Activated naive CD4-positive, alpha-beta T cell treated with anti-CD3 and anti-CD28 coated beads, Interleukin-2, amount 50 U/mL, for 24 hours (primary cell): ENCODE measurements around the gene DLD.
"Not testable (repeated sequence)": the region's sequence is repeated elsewhere in the genome, so short reads cannot be mapped to it uniquely, and the experiment has no call there.

ENCODE experiments used
- H3K27ac Mint-ChIP-seq: one replicate; pipeline ENCODE4 v1.8.0; 2021; ENCODE audit warnings: mild to moderate bottlenecking, mixed read lengths
- H3K27me3 Mint-ChIP-seq: one replicate; pipeline ENCODE4 v1.8.0; 2021; ENCODE audit warnings: mixed read lengths
- H3K36me3 Mint-ChIP-seq: one replicate; pipeline ENCODE4 v1.8.0; 2021; ENCODE audit warnings: mixed read lengths
- H3K4me1 Mint-ChIP-seq: one replicate; pipeline ENCODE4 v1.8.0; 2021; ENCODE audit warnings: mixed read lengths
- H3K4me3 Mint-ChIP-seq: one replicate; pipeline ENCODE4 v1.8.0; 2021; ENCODE audit warnings: mild to moderate bottlenecking, mixed read lengths
- H3K9me3 Mint-ChIP-seq: one replicate; pipeline ENCODE4 v1.8.0; 2021; ENCODE audit warnings: mixed read lengths

The DLD gene

DNA sequence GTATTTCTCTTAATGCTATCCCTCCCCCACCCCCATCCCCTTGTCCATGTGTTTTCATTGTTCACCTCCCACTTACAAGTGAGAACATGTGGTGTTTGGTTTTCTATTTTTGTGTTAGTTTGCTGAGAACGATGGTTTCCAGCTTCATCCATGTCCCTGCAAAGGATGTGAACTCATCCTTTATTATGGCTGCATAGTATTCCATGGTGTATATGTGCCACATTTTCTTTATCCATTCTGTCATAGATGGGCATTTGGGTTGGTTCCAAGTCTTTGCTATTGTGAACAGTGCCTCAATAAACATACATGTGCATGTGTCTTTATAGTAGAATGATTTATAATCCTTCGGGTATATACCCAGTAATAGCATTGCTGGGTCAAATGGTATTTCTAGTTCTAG is 30.8 kb downstream of the DLD start:
- Mint-ChIP-seq H3K4me1 (peaks cover 61% of the 10 kb centered on the region), H3K36me3 (peaks cover 32% of the 10 kb centered on the region)
- H3K27ac Mint-ChIP-seq, H3K4me3 Mint-ChIP-seq, H3K27me3 Mint-ChIP-seq, H3K9me3 Mint-ChIP-seq: not testable (repeated sequence)

DNA sequence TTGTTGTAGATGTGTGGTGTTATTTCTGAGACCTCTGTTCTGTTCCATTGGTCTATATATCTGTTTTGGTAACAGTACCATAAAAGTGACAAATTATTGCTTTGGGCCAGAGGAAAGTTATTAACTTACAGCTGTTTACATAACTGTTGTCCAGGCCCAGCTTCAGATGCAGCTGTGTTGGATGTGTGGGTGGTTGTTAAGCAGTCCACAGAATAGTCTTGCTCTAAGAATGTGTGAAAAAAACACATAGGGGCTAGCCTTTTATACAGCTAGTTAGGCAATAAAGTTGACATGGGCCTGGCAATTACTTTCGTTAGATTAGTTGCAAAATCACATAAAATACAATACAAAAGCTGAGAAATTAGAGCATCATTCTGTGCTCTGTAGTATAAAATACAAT is 31.9 kb downstream of the DLD start:
- Mint-ChIP-seq H3K4me3 (no peak overlapping the region), H3K9me3 (no peaks in the 10 kb centered on the region), H3K36me3 (peaks cover 36% of the 10 kb centered on the region), H3K27me3 (no peaks in the 10 kb centered on the region), H3K4me1 (peaks cover 61% of the 10 kb centered on the region), H3K27ac (no peak overlapping the region)

DNA sequence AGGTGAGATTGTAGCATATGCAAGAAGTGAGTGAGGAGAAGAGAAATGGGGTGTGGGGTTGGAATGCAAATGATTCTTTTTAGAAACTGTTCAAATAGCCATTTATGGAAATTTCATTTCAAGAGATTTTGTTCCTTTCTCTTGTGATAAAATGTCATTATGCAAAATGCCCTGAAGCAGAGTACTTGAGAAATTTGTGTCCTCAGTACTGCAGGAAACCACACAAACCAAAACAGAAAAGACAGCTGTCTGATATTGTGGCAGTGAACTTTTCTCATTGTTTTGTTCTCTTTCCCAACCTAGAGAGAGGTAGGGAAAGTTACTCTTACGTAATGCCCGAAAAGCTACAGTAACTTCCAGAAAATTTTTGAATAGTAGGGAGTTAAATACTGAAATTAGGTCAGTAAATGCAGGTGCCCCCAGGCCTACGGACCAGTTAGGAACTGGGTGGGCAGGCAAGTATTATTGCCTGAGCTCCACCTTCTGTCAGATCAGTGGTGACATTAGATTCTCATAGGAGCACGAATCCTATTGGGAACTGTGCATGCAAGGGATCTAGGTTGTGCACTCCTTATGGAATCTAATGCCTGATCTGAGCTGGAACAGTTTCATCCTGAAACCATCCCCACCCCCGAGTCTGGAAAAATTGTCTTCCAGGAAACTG is 34.0 kb downstream of the DLD start:
- H3K36me3 Mint-ChIP-seq: peaks cover 33% of the 10 kb centered on the region
- H3K9me3 Mint-ChIP-seq: no peaks in the 10 kb centered on the region
- H3K4me1 Mint-ChIP-seq: peaks cover 53% of the 10 kb centered on the region
- peak overlapping the region; percentile 76 for H3K27ac Mint-ChIP-seq
- peak overlapping the region; percentile 54 for H3K4me3 Mint-ChIP-seq
- no peaks in the 10 kb centered on the region for H3K27me3 Mint-ChIP-seq

DNA sequence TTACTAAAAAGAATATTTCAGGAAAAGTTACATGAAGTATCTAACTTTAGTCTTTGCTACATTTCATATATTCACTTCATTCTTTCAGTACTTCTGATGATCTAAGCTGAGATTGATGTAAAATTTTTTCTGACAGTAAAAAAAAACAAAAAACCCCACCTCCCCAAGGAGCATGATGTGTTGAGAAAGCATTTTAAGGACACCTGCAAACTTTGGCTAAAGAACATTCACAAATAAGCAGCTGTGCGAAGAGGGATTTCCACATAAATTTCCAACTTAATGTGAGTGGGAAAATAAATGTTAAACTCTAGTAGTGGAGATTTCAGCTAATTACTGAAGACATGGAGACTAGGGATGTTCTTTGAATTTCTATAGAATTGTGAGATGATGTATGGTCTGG is 35.5 kb downstream of the DLD start:
- H3K4me1 Mint-ChIP-seq: peaks cover 44% of the 10 kb centered on the region

DNA sequence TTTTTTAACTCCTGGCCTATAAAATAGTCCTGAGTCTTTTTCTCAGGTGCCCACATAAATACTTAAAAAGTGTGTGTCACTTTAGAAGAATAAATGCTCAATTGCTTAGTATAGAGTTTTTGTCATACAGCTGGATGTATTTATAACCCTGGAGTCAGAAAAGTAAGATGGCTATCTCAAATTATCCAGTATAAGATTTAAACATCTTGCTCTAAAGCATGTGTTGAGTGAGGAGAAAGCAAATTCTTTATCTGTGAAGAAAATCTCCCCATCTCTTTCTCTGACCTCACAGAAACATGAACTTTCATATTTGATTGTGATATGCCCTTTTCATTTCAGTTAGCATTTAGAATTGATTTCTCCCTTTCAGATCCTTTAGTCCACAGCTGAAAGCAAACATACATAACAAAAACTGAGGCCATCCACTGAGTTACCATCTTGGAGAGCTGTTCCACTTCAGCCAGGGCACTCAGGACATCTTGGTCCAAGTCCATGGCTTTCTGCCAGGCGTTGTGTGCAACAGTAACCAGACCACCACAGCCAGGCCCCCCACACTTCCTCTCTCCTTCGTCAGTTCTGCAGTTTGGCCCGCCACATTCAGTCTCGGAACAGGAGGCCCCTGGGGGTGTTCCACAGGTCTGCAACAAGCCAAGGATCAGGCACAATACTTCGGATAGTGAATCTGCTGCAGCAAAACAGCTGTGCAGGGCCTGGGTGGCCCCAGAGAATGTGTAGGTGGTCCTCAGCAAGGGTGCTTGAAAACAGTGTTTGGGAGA is 40.9 kb downstream of the DLD start:
- H3K4me1 Mint-ChIP-seq: peaks cover 16% of the 10 kb centered on the region
- no peaks in the 10 kb centered on the region for H3K27me3 Mint-ChIP-seq
- H3K9me3 Mint-ChIP-seq: no peaks in the 10 kb centered on the region
- peaks cover 13% of the 10 kb centered on the region for H3K36me3 Mint-ChIP-seq
- H3K27ac Mint-ChIP-seq: no peak overlapping the region
- H3K4me3 Mint-ChIP-seq: no peak overlapping the region

More for the DNA sequence above, 35.5 kb downstream of the DLD start:
- H3K27me3 Mint-ChIP-seq: no peaks in the 10 kb centered on the region
- H3K27ac Mint-ChIP-seq: peak overlapping the region; percentile 4
- no peaks in the 10 kb centered on the region for H3K9me3 Mint-ChIP-seq
- peaks cover 30% of the 10 kb centered on the region for H3K36me3 Mint-ChIP-seq
- H3K4me3 Mint-ChIP-seq: no peak overlapping the region

DNA sequence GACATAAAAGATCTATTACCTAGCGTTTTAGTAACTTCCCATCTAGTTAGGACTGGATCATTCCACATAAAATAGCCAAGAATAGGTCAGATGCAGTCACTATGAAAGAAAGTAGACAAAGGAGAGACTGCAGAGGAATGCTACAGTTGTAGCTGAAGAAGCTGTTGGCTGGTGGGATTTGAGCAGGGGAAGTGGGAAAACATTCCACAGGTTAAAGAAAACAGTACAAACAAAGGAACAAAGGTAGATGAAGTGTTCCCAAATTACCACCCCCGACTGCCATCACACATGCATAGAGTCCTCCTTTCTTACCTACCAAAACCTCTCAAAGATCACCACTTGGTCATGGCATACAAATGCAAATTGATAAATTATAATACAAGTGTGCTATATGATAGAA is 41.8 kb downstream of the DLD start:
- Mint-ChIP-seq H3K4me3 (no peak overlapping the region), H3K4me1 (peaks cover 16% of the 10 kb centered on the region)

DNA sequence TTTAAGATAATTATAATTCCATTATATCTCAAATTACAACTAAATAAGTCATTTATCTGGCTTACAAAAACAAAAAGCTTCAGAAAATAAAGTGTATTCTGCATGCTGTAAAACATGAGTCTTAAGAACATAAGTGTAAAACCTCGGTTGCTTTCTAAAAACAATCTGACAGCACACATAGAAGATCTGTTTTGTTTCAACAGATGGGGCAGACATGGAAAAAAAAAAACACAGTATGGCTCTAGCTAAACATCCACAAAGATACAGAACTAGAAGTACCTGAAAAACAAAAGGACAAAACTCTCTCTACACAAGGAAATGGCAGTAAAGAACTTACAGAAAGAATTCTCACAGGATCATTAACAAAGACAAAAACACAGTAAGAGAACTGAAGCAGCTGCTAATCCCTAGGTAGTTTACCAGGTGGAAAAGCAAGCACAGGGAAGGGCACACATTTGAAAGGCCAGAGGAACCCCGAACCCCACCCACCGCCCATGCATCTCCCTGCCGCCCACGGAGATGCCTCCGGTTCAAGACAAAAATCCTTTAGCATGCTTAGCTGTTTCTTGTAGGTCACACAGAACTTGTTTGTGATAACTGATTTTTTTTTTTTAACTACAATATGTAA is 42.5 kb downstream of the DLD start:
- Mint-ChIP-seq H3K4me3 (no peak overlapping the region), H3K27ac (no peak overlapping the region), H3K36me3 (peaks cover 10% of the 10 kb centered on the region), H3K27me3 (no peaks in the 10 kb centered on the region), H3K4me1 (peaks cover 16% of the 10 kb centered on the region), H3K9me3 (no peaks in the 10 kb centered on the region)

More for the DNA sequence above, 41.8 kb downstream of the DLD start:
- no peaks in the 10 kb centered on the region for H3K27me3 Mint-ChIP-seq
- no peak overlapping the region for H3K27ac Mint-ChIP-seq
- no peaks in the 10 kb centered on the region for H3K9me3 Mint-ChIP-seq
- peaks cover 10% of the 10 kb centered on the region for H3K36me3 Mint-ChIP-seq

DNA sequence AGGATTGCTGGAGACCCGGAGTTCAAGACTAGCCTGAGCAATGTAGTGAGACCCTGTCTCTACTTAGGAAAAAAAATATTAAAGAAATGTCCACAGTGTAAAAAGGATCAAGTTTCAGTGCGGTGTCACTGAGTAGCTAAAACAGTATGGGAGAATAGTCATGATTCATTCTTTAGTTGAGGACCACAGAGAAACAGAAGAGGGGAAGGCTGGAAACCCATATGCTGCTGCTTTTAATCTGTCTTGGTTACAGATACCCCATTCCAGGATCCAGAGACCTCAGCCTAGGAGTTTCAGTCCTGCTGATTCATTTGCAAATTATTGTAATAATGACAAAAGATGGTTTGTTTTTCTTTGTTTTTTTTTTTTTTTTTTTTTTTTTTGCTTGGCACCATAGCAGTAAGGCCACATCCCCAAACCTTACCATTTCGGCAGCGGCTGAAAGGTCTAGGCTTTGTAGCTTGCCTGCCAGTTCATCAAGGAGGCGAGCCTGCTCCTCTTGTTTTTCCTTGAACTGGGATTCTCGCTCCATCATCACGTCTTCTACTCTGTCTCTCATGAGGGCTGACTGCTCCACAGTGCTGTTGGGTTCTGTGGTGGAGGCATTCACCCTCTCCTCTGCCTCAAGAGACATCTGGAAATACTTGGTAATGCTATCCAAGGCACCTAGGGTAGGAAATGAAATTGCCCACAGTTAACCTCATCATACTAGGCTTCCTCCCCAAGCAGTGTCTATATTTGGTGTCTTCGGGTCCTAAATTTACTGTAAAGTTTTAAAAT is 44.2 kb downstream of the DLD start:
- H3K27me3 Mint-ChIP-seq: no peaks in the 10 kb centered on the region
- H3K27ac Mint-ChIP-seq: peak overlapping the region; percentile 30
- no peak overlapping the region for H3K4me3 Mint-ChIP-seq
- H3K9me3 Mint-ChIP-seq: no peaks in the 10 kb centered on the region
- H3K4me1 Mint-ChIP-seq: peaks cover 16% of the 10 kb centered on the region
- H3K36me3 Mint-ChIP-seq: peaks cover 3% of the 10 kb centered on the region

DNA sequence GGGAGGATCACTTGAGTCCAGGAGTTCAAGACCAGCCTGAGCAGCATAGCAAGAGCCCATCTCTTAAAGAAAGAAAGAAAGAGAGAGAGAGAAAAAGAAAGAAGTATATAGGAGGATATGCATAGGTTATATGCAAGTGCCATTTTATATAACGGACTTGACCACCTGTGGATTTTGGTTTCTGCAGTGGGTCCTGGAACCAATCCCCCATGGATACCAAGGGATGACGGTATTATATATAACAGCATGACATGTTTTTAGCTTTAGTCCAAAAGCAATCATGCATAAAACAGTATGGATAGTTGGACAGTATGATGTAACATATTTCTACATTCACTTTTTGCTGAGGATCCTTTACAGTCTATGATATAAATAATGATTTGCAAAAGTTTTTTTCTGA is 45.3 kb downstream of the DLD start:
- no peaks in the 10 kb centered on the region for H3K27me3 Mint-ChIP-seq
- peaks cover 4% of the 10 kb centered on the region for H3K36me3 Mint-ChIP-seq
- H3K27ac Mint-ChIP-seq: no peak overlapping the region
- H3K4me3 Mint-ChIP-seq: no peak overlapping the region
- H3K4me1 Mint-ChIP-seq: peaks cover 16% of the 10 kb centered on the region
- no peaks in the 10 kb centered on the region for H3K9me3 Mint-ChIP-seq

DNA sequence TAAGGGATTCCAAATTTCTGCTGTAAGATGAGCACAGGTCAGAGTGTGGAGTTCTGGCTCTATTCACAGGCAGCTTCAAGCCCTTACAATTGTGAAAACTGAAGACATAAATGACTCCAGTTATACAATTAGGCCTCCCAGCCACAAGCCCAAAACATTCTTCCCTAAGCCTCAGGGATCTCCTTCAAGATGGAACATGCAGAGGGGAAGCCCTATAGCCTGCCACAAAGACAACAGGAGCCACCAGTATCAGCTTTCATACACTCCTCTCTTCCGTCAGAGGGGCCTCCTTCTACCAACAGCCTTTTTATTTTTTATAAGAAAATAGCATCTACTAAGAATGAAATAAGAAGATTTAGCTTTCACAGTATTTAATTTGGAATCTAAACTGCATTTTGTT is 46.5 kb downstream of the DLD start:
- Mint-ChIP-seq H3K9me3 (no peaks in the 10 kb centered on the region), H3K27ac (no peak overlapping the region), H3K4me1 (peaks cover 14% of the 10 kb centered on the region), H3K27me3 (no peaks in the 10 kb centered on the region), H3K4me3 (no peak overlapping the region), H3K36me3 (peaks cover 3% of the 10 kb centered on the region)

DNA sequence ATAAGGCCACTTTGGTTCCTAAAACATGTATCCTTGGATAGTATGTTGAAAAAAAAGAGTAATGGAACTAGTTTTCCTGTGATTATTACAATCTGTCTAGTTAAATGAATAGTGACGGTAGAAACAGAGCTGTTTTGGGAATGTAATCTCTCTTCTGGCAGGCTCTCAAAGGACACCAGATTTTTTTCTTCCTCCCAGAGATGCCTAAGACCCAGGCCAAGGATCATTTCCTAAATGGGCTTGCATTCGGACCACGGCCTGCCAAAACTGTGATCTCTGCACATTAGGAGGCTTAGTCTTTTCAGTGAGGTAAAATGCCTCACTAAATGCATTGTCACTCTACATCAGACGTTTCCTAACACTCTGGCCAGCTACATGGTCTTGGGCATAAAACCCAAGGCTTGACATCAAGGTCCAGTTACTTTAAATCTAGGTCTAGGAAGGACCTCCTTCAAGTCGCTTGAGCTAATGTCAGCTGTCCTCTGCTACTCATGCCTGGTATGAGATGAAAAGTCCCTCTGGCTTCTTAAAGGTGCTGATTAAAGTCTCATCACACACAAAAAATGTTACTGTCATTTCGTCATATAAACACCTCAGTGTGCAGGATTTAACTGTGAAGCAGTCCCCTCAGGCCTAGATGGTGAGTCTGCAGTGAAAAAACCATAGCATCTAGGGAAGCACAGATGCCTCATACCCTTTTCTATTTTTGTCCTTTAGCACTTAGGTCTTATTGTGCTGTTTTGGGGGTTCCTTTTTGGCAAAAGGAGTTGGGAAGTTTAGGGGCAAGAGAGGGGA is 47.7 kb downstream of the DLD start:
- no peak overlapping the region for H3K27ac Mint-ChIP-seq

DNA sequence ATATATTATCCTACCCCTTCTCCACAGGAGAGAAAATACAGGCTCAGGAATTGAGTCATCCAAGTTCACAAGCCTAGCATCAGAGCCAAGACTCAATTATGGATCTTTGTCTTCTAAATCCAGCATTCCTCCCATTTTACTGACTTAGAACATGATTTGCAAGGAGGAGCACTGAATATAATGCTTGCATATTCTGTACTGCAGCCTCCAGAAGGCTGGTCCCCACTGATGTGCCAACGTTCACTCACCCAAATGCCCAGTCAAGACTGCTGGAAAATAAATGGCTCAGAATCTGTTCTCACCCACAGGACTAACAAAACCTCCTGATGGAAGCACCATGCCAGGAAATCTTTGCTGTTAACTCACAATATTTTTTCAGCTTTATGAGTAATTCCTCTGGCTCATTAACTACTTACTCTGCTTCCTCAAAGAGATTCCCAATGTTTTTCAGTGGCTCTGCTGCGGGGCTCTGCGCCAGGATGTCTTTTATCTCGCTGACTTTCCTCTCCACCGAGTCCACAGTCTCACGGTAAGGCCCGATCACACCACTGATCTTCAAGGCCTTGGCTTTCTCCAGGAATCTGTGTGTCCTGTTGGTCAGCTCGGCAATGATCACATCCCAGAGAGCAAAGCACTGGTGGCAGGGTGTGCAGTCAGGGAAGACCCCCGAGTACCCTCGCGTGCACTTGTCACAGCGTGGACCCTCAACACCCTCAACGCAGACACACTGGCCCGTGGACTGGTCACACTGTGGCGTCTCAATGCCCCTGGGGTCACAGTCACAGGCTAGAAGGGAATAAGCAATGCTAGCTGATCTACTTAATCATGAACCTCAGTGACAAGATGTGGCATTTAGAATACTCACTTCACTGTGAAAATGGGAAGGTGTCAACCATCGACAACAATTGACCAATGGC is 48.8 kb downstream of the DLD start:
- H3K9me3 Mint-ChIP-seq: no peaks in the 10 kb centered on the region
- no peaks in the 10 kb centered on the region for H3K27me3 Mint-ChIP-seq
- no peak overlapping the region for H3K4me3 Mint-ChIP-seq
- H3K4me1 Mint-ChIP-seq: no peaks in the 10 kb centered on the region
- peaks cover 3% of the 10 kb centered on the region for H3K36me3 Mint-ChIP-seq
- no peak overlapping the region for H3K27ac Mint-ChIP-seq

More for the DNA sequence above, 47.7 kb downstream of the DLD start:
- Mint-ChIP-seq H3K27me3 (no peaks in the 10 kb centered on the region), H3K9me3 (no peaks in the 10 kb centered on the region), H3K36me3 (peaks cover 3% of the 10 kb centered on the region), H3K4me3 (no peak overlapping the region), H3K4me1 (peaks cover 3% of the 10 kb centered on the region)

DNA sequence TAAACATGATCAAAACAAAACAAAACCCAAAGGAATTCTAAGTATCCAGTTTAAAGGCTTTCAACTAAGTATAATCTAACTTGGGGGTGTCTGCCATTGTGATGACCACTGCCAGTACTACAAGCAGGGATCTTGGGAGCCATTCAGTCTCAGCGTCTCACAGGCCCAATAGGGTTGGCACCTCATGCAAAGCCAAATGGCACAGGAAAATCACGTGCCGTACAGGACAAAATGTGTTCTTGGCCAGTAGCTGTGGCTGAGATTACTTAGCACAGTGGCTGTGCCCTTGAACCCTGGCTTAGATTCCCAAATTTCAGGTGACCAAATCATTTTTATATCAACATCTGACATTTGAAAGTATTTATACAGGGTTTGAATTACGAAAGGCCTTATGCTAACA is 50.0 kb downstream of the DLD start:
- Mint-ChIP-seq H3K27me3 (no peaks in the 10 kb centered on the region), H3K36me3 (peaks cover 3% of the 10 kb centered on the region)

DNA sequence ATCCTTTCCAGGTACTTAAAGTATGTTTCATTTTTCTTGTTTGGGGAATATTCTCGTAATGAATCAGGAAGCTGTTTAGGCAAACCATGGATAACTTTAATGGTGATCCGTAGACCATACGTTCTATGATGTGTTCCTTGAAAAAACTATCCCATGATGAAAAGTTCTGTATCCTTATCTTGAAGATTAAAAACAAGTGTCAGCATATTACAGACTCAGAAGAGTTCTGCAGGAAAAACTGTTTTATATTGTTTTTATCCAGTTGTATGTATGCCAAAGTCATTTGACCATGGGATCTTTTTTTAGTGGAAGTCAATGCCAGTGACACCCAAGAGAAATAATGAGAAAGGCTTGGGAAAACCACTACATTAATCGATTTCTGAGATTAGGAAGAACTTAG is 52.0 kb downstream of the DLD start:
- no peaks in the 10 kb centered on the region for H3K9me3 Mint-ChIP-seq
- no peak overlapping the region for H3K4me3 Mint-ChIP-seq

More for the DNA sequence above, 50.0 kb downstream of the DLD start:
- Mint-ChIP-seq H3K4me1 (no peaks in the 10 kb centered on the region), H3K27ac (no peak overlapping the region), H3K4me3 (no peak overlapping the region), H3K9me3 (no peaks in the 10 kb centered on the region)

More for the DNA sequence above, 52.0 kb downstream of the DLD start:
- H3K27me3 Mint-ChIP-seq: no peaks in the 10 kb centered on the region
- H3K27ac Mint-ChIP-seq: no peak overlapping the region
- H3K36me3 Mint-ChIP-seq: peaks cover 3% of the 10 kb centered on the region
- H3K4me1 Mint-ChIP-seq: no peaks in the 10 kb centered on the region
